Neural cell (in vitro differentiated cells): ENCODE data around the gene PICALM.

Experiments used
- CTCF ChIP-seq: fragments of 450-650 bp; IDR thresholded peaks from 2 replicates; pipeline ENCODE4 v1.5.1; 2014; ENCODE audit warnings: antibody characterized with exemption, mild to moderate bottlenecking, moderate library complexity; ENCODE audit not compliant: poor library complexity, severe bottlenecking
- EP300 ChIP-seq: fragments of 450-650 bp; conservative IDR thresholded peaks from 2 replicates; pipeline ENCODE4 v1.6.1; 2014; ENCODE audit warnings: antibody characterized with exemption, mild to moderate bottlenecking, moderate library complexity; ENCODE audit not compliant: poor library complexity, severe bottlenecking
- POLR2AphosphoS5 ChIP-seq: IDR thresholded peaks from 2 replicates; pipeline ENCODE4 v1.6.1; 2012
- RAD21 ChIP-seq: fragments of 450-650 bp; conservative IDR thresholded peaks from 2 replicates; pipeline ENCODE4 v1.6.1; 2014; ENCODE audit warnings: antibody characterized with exemption, mild to moderate bottlenecking, moderate library complexity
- SMC3 ChIP-seq: fragments of 450-650 bp; conservative IDR thresholded peaks from 2 replicates; pipeline ENCODE4 v1.6.1; 2014; ENCODE audit warnings: antibody characterized with exemption, mild to moderate bottlenecking, moderate library complexity; ENCODE audit not compliant: poor library complexity

DNA sequence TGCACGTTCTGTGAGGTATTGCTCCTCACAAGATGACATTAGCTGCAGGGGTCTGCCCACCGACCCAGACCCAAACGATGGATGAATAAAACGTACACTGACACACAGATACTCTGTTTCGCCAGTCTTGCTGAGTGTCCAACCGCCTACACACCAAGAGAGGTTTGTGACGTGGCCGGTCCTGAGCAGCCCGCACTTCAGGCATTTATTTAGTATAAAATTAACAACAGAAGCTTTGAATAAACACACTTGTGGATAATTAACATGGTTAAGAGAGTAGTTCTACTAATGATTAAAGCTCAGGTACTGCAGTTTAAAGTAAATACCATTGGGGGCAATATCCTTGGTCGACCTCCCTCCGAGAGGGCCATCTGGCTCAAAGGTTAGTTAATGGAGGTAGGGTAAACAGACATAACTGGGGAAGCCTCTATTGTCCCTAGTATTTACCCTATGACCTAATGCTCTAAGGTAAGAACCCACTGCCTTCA lies 138.0 kb downstream of the PICALM start:
- TF ChIP-seq SMC3, result no peak
- TF ChIP-seq CTCF, result no peak
- no peak for TF ChIP-seq EP300
- no peak for TF ChIP-seq RAD21
- TF ChIP-seq POLR2AphosphoS5, result no peak
